GM19099 (cell line): ENCODE measurements around the gene RAPGEF4.

ENCODE experiments used
- POLR2A ChIP-seq: IDR thresholded peaks from 3 replicates; pipeline ENCODE4 v1.6.1; 2011; ENCODE audit warnings: low read depth; ENCODE audit not compliant: insufficient read length; ENCODE audit errors: extremely low read depth

RAPGEF4 gene

DNA sequence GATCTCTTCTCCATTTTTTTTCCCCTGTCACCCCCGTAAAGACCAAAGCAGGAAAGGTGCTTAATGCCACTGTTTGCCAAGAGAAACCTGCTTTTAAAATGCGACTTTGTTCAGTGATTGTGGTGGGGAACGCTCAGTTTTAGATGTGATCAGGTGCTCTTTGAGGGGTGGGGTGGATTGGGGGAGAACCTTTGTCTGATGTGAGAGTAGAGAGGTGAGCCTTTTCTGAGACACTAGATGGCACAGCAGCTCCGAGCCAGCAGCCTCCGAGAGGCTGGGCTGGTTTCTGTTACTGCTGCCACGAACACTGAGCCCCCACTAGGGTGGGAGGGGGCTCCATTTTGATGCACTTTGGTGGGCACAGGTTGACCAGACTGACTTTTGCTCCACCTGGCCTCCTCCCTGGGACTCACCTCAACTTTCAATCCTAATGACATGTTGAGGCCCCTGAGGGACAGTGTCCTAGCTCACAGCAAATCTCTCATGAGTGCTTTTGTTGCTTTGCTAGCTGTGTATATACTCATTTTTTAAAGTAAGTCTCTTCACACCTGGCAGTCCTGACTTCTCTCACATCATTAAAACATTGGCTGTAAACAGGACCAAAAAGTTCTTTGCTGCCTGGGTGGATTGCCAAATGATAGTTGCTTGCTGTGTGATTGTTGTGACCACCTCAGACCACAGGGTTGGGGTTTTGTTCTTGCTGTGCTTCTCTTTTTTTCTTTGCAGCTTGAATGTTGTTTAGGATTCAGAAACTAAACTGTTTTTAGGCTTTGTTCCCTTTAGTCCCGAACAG, 241.8 kb downstream of the RAPGEF4 start:
- no peak for TF ChIP-seq POLR2A

- no peak for TF ChIP-seq POLR2A
Measured at GRCh38 chr2:172978063-172978383, 242.4 kb downstream of the RAPGEF4 start.

DNA sequence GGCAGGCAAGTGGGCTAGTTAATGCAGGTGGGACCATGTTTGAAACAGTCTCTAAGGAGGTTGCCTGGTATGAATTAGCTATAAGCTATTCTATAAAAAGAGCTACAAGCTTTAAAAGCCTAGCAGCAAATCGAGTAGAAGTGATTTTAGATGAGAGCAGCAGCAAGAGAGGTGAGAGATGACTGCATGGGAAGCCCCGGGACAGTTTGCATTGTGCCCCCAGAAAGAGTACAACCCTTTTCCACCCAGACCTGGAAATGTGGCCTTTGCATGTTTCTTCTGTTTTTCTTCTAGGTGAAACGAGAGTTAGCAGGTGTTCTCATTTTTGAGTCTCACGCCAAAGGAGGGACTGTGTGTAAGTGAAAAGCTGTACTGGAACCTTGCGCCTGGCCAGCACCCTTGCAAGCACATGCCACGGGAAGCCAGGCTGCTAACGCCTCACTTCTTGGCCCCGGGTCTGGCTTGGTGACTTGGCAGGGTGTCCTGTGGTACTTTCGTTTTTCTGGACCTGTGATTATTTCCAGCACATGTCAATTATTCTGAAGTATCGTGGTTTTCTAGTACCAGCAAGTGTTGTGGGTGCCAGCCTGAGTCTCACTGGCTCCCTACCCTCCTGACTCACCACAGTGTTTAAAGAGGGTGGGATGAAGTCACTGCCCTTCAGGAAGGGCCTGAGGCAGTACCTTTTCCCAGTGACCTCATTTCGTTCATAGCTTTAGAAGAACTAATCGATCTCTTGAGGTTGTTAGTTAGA, 249.7 kb downstream of the RAPGEF4 start:
- no peak for TF ChIP-seq POLR2A

DNA sequence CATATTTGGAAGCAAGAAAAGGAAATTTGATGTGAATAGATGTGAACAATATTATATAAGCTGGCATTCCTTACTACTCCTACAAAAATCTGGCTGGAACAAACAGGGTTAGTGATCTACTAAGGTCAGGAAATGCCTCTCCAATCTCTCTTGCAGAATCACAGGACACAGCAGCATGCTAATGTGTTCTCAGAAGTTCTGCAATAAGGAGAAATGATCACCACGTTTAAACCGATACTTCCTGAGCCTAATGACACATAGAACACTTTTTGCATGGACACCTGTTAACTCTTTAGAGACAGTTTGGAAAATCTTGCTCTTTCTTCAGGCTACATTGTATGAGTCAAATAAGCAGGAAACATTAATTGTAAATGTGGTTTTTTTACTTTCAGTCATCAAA, 250.4 kb downstream of the RAPGEF4 start:
- TF ChIP-seq POLR2A: no peak

DNA sequence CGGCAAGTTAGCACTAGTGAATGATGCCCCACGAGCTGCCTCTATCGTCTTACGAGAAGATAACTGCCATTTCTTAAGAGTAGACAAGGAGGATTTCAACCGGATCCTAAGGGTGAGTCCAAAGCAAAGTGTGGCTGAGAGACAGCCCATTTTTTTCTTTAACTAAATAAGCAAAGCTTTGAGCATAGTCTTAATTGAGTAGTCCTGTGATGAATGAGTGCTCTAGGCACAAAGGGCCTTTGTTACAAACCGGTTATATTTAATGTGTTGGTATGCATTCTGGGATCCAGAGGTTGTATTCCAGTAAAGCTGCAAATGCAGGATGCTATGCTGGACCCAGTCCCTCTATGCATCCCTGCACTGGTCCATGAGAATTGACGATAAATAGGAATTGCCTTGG, 253.1 kb downstream of the RAPGEF4 start:
- no peak for TF ChIP-seq POLR2A

- TF ChIP-seq POLR2A: no peak
Measured at GRCh38 chr2:172991031-172991430, 255.4 kb downstream of the RAPGEF4 start.

- TF ChIP-seq POLR2A: no peak
Measured at GRCh38 chr2:172993139-172993538, 257.5 kb downstream of the RAPGEF4 start.

DNA sequence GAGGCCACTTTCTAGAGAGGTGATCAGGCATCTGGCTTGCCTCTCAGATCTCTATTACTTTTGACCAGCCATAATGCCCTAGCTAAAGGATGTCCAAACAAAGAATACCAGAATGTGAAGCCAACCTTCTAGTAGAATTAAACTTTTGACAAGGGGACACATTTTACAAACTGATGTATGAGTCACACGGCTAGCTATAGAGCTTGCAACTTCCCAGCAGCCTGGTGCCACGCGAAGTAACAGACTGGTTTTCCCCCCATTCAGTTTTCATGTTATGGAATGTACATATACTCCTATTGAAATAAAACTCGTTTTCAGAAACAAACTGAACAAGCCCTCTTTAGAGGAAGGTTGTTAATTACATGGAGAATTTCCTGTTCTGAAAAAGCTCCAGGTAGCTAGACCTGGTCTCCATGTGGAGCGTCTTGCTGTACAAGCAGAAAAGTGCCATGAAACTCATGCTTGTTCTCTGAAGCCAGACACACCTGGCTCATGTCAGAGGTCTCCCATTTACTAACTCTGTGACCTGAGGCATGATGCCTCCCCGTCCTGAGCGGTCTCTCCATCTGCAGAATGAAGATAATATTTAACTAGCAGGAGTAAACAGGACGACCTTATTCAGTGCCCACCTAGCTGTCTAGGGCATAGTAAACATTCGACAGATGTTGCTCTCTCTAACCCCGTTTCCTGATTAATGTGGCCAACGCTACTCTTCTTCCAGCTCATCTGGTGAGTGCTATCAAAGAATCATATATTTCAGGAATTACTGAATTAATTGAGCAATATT, 258.5 kb downstream of the RAPGEF4 start:
- no peak for TF ChIP-seq POLR2A

DNA sequence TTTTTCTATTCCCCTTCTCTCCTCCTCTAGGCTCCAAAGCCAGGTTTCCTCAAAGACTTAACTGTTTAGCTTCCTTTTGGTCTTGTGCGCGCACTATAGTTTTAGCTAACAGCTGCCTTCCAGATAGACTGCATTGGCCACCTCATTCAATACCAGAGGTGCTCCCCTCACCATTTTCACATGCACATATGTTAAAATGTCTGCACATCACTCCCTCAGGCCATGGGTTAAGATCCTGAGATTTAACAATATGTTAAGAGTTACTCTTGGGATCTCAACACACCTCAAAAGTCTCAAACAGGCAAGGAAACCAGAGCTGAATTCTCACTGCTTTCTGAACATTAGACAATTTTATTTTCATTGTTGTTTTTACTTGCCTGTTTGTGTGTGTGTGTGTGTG, 259.2 kb downstream of the RAPGEF4 start:
- no peak for TF ChIP-seq POLR2A

DNA sequence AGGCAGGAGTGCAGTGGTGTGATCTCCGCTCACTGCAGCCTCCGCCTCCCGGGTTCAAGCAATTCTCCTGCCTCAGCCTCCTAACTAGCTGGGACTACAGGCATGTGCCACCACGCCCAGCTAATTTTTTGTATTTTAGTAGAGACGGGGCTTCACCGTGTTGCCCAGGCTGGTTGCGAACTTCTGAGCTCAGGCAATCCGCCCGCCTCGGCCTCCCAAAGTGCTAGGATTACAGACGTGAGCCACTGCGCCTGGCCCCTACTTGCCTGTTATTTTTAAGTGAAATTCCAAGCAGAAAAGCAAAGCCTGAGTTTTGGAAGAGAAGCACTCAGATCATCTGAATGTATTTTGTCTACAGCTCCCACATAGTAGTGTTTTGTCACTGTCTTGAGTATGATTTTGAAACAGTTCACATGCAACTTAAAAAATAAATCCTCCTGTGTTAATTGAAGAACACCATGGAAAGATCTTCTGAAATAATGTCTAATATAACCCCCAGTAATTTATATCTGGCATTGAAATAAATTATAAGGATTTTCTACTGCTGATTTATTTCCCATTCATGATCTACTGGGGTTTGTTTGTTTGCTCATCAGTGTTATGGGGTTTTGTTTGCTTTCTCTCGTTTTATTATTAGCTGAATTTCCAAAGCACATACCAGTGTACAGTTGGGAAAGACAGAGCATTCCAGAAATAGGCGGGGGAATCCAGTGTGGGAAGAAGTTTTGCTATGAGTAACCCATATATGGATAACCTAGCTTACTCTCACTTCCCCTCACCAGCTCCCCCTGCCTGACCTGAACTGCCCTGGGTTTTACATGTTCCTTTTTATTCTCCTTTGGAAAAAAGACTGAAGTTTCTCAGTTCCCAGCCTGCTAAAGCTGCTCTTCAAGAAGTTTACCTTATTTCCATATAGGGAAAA, 259.9 kb downstream of the RAPGEF4 start:
- no peak for TF ChIP-seq POLR2A

- no peak for TF ChIP-seq POLR2A
Measured at GRCh38 chr2:172996387-172996961, 260.8 kb downstream of the RAPGEF4 start.

GRCh38 chr2:172997031-172997430, 261.4 kb downstream of the RAPGEF4 start:
- TF ChIP-seq POLR2A: no peak

DNA sequence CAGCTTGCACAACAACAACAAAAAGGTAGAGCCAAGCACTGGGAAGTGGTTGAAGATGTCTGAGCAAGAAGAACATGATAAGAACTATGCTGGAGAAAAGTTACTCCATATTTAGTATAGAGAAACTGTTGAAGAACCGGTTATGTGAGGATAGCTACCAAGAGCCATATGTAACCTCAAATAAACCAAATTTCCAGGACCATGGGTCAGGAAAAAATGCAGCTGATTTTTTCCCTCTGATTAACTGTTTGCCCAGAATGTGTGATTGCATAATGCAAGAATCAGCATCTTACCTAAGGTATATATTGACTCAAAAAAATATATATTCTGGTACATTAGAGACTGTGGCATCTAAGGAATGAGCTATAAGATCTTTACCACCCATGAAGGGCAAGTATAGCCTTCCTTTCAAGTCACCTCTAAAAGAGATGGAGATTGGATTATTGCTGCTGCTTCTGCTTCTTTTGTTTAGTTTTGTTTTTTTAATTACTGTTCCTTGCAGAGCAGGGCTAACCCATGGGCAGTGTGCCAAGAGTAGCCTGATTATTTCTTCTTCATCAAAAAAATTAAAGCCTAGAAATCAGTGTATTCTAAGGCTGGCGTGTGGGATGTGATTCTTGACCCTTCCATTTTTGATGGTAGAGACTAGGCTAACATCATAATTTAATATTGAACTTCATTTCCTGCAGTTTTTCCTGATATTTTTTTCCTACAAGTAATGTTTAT, 263.1 kb downstream of the RAPGEF4 start:
- TF ChIP-seq POLR2A: no peak
